DMS153 treated with DMSO at 0.1 percent for 48 hours (cell line): ENCODE results near the gene POP4.

Experiments
- DNase-seq: peaks from one replicate; lab custom pipeline; 2025; ENCODE audit not compliant: unreplicated experiment; lab: John Stamatoyannopoulos, UW

Gene POP4

DNA sequence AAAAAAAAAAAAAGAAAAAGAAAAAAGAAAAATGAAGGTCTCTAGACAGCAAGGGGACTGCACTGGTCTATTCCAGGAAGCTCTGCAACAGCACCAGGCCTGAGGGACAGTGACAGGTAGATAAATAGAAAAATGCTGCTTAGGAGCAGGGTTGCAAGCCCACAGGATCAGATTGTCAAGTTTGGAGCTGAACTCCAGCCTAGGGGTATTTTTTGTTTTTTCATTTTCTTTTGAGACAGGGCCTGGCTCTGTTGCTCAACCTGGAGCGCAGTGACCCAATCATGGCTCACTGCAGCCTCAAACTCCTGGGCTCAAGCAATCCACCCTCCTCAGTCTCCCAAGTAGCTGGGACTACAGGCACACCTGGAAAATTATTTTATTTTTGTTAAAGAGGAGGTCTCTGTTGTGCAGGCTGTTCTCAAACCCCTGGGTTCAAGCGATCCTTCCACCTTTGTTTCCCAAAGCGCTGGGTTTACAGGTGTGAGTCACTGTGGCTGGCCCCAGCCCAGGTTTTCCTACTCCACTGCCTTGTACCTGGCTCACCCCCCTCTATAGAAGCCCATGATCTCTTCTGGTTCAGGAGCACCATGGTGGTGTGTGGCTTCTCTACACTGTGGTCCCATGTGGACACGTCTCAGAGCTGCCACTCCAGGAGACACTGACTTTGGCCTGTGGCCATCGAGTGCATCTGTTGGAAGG, 23.9 kb downstream of the POP4 start:
- DNase-seq = no peak

DNA sequence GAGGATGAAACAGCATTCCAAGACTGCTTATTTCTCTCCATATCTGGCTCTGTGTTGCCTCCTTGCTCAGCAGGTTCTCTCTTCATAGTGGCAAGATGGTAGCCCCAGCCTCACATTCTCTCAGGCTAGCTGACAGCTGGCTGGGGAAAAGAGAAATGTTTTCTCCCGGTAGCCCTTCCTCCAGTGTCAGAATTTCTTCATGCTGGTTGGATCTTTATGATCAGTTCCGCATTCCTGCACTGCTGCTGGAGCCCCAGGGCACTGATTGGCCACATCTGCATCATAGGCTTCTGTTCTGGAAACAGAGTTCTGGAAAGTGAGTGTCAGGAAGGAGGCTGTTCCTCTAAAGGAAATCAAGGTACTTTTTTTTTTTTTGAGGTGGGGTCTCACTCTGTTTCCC, 24.6 kb downstream of the POP4 start:
- no peak for DNase-seq

DNA sequence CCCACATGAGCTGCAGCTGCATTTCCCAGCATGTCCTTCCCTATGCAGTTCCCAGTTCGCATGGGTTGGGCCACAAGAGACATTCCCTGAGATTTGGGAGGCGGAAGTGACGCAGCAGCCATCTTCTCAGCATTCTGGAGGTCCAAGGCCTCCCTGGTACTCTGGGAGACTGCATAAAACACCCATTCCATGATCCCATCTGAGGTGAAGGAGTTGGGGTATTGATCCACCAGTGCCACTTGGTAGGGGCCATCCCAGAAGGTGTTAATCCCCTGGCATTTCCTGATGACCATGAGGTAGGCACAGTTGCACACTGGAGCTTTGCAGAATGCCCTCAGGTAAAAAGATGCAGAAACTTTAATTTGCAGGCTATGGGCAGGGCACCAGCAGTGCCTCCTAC, 25.4 kb downstream of the POP4 start:
- DNase-seq = no peak

DNA sequence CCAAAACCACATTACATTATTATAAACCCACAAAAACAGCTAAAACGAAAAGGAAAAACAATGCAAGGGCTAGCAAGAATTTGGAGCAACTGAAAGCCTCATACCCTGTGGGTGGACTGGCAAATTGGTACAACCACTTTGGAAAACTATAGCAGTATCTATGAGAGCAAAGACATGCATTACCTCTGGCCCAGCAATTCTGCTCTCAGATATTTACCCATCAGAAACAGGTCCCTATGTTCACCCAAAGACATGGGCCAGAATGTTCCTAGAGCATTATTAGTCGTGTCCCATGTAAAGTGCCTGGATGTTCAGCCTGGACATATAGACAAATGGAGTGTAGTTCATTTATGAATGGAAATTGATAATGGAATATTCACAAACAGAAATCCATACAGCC, 27.9 kb downstream of the POP4 start:
- no peak for DNase-seq

DNA sequence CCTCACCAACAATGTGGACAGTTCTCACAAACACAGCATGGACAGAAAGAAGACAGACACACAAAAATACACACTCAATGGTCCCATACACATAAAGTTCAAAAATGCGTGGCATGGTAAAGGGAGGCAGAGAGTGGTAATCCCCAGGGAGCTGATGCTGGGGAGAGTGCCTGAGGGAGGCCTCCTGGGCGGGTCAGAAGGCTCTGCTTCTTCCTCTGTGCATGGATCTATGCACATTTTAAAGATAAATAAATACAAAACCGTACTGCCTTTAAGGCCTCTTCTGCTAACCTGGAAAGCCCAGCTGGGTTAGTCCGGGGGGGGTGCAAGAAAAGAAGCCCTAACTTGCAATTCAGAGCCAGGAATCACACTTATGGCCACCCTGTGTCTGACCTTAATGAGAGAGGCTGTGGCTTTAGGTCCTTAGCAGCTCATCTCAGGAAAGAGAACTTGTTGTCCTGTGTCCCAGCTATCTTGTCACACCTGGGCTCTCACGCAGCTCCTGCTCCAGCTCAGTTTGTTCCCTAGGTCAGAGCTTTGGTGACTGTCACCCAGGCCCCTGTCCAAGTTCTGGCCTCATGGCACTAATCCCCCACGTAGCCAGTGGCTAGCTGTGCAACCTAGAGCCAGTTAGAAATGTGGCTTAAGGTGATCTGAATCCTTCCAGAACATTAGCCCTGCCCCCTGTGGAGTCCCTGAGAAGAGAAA, 28.5 kb downstream of the POP4 start:
- DNase-seq = no peak

DNA sequence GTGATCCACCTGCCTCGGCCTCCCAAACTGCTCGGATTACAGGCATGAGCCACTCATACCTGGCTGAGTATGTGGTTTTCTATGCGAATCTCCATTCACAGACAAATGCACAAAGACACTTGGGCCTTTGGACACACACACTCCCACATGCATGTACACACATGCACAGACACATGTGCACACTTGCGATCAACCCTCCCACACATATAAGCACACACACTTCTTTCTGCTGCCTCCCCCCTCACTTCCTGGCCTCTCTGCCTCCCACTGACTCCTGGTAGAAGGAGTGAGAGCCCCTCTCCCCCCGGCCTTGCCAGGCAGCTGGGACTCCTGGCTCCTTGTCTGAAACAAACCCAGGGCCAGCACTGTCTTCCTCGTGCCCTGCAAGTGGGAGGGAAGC, 29.9 kb downstream of the POP4 start:
- no peak for DNase-seq

DNA sequence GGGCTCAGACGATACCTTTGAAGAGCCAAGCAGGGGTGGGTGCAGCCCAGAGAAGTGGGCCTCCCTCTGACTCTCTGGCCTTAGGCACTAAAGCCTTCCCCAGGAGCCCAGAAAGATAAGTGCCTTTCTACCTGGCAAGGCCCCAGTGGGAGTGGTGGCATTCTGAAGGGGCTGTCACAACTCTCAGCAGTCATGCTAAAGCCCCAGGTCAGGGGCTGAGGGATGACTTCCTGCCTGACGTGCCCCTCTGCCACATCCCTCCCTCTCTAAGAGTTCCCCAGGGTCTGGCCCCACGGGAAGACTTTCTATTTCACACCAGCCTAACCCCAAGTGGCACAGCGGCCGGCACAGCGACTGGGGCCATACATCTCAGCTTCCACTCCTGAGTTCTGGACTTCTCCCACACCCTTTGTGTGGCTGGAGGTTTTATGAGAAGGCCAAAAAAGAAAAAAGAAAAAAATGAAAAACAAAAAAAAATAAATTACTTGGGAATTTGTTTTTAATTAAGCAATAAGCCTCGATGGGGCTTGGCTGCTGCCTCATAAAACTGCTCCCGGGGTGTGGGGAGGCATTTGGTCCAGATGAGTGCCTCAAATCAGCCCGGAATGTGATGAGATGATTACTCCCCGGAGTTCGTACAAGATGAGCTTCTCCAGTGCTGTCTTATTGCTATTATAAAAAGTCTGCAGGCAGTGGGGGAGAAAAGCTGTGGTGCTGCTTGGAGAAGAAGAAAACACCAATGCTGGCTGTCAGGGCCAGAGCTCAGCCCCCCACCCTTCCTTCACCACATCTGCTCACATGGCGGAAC, 30.7 kb downstream of the POP4 start:
- DNase-seq = no peak

DNA sequence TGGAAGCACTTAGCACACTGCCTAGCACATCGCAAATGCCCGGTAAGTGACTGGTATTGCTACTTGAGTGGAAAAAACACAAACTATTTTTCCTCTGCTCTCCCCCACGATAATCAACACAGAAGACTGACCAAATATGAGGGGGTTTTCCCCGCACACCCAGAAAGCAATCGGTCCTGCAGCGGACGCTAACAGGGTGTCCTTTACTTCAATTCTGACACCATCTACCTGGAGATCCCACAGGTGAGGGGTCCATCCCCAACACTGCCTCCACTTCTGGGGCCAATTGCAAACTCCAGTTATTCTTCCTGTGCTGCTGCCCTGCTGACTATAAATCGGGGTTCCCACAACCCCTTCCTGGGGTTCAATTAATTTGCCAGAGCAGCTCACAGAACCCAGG, 33.0 kb downstream of the POP4 start:
- no peak for DNase-seq

DNA sequence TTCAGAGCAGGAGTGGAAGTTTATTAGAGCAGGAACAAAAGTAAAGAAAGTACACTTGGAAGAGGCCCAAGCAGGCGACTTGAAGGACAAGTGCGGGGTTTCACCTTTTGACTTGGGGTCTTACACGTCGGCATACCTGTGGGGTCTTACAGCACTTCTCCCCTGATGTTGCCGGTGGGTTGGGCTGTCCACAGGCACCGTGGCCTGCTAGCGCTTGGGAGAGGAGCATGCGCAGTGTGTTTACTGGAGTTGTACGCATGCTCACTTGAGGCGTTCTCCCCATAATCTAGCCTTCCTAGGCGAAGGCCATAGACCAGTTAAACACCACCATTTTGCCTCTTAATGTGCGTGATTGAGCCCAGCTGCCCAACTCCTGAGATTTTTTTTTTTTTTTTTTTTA, 34.1 kb downstream of the POP4 start:
- DNase-seq = no peak

DNA sequence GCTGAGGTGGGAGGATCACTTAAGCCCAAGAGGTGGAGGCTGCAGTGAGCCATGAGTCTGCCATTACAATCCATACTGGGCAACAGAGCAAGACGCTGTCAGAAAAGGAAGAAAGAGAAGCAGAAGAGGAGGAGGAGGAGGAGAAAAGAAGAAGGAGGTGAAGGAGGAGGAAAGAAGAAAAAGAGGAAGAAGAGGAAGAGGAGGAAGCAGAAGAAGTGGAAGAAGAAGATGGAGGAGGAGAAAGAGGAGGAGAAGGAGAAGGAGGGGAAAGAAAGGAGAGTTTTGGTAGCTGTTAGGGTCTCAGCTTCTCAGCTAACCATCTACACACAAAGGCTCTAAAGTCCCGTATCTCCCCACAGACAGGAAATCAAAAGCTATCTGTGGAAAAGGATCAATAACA, 35.5 kb downstream of the POP4 start:
- no peak for DNase-seq

DNA sequence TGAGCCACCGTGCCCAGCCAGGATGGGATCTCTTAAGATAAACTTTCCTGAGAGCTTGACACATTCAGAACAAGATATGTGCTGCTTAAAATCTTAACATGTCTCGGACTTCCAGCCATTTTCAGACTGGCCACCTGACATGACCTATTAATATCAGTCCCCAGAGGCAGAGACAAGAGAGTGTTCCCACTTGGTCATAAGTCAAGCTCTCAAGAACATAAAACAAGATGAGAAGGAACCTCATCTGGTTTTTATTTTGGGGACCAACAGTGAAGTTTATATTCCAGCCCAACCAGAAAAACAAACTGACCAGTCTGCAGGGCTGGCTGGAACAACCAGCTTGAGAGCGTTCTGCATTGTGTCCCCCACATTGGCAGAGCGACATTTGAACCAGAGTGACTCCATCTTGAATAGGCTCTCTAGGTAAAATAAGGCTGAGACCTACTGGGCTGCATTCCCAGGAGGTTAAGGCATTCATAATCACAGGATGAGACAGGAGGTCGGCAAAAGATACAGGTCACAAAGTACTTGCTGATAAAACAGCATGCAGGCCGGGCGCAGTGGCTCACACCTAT, 37.4 kb downstream of the POP4 start:
- no peak for DNase-seq

DNA sequence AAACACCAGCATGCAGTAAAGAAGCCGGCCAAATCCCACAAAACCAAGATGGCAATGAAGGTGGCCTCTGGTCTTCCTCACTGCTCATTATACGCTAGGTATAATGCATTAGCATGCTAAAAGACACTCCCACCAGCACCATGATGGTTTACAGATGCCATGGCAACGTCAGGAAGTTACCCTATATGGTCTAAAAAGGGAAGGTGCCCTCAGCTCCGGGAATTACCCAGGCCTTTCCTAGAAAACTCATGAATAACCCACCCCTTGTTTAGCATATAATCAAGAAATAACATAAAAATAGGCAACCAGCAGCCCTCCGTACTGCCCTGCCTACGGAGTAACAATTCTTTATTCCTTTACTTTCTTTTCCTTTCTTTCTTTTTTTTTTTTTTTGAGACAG, 38.1 kb downstream of the POP4 start:
- DNase-seq = no peak

DNA sequence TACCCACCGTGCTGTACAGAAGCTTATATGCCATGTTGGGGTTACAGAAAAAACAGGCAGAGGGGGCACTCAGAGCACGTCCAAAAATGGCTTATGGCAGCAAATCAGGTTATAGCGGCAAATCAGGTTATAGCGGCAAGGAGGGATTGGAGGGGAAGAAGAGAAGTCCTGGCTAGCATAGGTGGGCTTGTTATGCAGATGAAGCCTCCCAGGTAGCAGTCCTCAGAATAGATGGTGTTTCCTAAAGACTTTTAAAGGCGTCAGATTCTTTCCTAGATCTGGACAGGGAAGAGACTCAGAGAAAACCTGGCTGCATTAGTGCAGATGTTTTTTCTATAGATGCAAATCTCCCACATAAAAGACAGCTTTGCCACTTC, 39.4 kb downstream of the POP4 start:
- DNase-seq = no peak

DNA sequence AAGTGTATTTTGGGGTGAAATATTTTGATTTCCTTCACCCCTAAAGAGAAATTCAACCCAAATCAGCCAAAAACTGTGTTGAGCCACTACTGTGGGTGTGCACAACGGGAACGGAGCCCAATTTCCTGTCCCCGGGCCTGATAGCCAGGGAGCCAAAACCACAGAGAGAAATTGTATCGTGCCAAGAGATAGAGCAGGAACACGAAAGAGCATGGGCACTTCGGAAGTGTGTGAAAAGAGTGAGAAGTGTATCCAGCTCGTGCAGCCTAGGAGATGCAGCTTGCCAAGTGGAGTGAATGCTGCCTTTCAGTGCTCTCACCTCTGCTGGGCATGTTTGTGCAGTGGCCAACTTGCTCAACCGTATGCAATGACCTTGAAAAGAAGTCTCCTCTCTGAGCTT, 39.8 kb downstream of the POP4 start:
- no peak for DNase-seq

DNA sequence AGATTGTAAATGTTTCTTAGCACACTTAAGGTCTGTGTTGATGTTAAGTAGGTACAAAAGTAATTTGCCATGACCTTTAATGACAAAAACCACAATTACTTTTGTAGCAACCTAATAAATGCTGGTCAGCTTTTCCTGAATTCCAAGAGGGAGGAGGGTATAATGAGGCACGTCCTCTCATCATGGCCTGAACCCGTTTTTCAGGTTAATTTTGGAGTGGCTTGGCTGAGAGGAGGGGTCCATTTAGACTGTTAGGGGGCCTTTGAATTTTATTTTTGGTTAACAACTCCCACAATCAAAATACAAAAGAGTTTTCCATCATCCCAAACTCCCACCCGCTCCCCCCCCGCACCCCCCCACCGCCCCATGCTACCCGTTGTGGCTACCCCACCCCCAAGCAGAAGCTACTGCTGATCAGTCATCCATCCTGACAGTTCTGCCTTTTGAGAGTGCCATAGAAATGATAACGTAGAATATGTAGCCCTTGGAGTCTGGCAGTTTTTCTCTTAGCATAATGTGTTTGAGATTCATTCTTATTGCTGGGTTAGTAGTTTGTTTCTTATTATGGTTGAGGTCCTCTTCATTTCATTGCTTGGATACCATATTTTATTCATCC, 44.8 kb downstream of the POP4 start:
- DNase-seq = no peak

DNA sequence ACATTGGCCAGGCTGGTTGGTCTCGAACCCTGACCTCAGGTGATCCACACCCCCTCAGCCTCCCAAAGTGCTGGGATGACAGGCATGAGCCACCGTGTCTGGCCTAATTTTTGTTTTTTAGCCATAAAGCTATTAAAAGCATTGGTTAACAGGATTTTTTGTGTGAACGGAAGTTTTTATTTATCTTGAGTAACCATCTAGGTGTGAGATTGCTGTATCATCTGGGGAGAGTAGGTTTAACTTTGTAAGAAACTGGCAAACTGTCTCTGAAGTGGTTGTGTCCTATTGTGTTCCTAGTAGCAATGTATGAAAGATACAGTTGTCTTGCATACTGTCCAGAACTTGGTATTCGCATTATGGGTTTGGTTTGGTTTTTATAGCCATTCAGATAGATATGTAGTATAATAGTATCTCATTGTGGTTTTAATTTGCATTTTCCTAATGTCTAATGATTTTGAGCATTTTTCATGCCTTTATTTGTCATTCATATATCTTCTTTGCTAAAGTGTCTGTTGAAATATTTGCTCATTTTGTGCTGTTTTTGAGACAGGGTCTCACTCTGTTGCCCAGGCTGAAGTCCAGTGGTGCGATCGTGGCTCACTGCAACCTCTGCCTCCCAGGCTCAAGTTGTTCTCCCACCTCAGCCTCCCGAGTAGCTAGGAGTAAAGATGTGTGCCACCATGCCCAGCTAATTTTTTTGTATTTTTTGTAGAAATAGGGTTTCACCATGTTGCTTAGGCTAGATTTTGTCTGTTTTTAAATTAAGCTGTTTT, 45.7 kb downstream of the POP4 start:
- DNase-seq = no peak

DNA sequence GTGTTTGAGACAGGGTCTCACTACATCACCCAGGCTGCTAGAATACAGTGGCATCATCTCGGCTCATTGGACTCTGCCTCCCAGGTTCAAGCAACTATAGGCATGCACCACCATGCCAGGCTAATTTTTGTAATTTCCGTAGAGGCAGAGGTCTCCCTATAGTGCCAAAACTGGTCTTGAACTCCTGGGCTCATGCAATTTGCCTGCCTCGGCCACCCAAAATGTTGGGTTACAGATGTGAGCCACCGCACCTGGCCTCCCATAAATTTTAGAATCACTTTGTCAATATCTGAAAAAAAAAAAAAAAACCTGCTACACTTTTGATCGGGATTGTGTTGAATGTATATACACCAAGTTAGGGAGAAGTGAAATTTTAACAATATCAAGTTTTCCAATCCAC, 47.3 kb downstream of the POP4 start:
- DNase-seq = no peak

DNA sequence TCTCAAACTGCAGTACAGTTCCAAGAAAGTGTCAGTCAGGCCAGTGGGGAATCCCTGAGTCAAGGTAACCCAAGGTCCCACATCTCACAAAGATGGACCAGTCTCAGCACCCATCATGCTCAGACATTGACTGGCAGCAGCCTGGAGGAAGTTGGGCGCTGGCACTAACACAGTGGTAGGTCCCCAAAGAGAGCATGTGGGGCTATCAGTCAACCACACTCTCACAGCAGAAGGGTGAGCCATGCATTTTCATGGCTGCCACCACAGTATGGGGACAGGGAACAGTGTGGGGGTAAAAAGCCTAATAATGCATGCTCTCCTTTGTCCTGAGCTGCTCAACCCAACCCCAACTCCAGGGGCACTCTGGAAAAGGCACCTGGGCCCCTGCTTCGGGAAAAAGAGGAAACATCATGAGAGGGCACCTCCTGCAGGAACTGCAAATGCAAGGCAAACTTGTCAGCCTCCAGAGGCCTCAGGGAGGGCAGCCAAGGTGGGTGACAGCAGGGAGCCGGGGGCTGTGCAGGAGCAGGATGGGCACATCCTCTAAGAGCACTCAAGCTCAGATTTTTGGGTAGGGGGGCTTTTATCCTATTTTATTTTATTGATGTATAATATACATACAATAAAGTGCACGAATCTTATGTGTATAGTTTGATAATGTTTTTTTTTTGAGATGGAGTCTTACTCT, 49.7 kb downstream of the POP4 start:
- DNase-seq = no peak

DNA sequence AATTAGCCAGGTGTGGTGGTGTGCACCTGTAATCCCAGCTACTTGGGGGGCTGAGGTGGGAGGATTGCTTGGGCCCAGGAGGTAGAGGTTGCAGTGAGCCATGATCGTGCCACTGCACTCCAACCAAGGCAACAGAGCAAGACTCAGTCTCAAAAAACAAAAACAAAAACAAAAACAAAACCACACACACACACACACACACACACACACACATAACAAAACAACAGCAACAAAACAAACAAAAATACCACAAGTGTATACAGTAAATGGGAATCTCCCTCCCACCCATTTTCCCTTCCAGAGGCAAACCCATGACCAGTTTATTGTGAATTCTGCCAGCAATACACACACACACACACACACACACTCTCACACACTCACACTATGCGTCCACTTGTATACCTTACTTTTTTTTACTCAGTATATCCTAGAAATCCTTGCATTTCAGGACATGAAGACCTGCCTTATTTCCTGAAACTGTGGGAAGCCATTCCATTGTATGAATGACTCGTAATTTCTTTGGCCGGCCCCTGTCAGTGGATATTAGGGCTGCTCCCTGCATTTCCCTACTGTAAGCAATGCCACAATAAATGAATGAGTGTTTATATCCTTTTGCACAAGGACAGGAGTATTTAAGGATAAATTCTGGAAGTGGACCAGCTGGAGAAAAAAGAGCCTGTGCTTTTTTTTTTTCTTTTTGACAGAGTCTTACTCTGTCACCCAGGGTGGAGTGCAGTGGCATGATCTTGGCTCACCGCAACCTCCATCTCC, 52.3 kb downstream of the POP4 start:
- DNase-seq = no peak
